Measurements from ENCODE around the gene KCTD1.

- TF ChIP-seq CTCF (IDR thresholded peaks at IDR 0.05) = no peak
- TF ChIP-seq EZH2 (IDR thresholded peaks at IDR 0.05) = no peak
- no peak for TF ChIP-seq EZH2phosphoT487 (IDR thresholded peaks at IDR 0.05)
Measured at GRCh38 chr18:26551695-26552081, 3.3 kb upstream of the KCTD1 start.

All from neural progenitor cell (in vitro differentiated cells).